H9 (cell line): ENCODE results near the gene FBXL22. TPM values are rescaled to one million over a fixed set of nuclear protein-coding genes. Genes with fewer than 3 reads are reported as not detected.
A peak's percentile ranks its signal among the peaks of the same experiment; 100 is the strongest.

Experiments used
- DNase-seq: peaks from one replicate; pipeline ENCODE4 v3.0.0-alpha.2; 2017
- H2AFZ ChIP-seq: one replicate; pipeline ENCODE4 v1.6.1; 2013; ENCODE audit warnings: mild to moderate bottlenecking, low read length, control low read depth, moderate library complexity
- H2AK5ac ChIP-seq: 2 replicates; pipeline ENCODE4 v1.6.1; 2013; ENCODE audit warnings: low read length, control low read depth, mixed read lengths; ENCODE audit not compliant: insufficient read length
- H2BK120ac ChIP-seq: one replicate; pipeline ENCODE4 v1.6.1; 2013; ENCODE audit warnings: low read depth, mild to moderate bottlenecking, low read length, control low read depth, inconsistent platforms; ENCODE audit not compliant: poor library complexity, severe bottlenecking
- H2BK12ac ChIP-seq: 2 replicates; pipeline ENCODE4 v1.6.1; 2013; ENCODE audit warnings: low read length, control low read depth, mixed read lengths, low read depth; ENCODE audit not compliant: insufficient read length
- H2BK15ac ChIP-seq: 2 replicates; pipeline ENCODE4 v1.6.1; 2013; ENCODE audit warnings: low read depth, low read length, control low read depth
- H2BK20ac ChIP-seq: one replicate; pipeline ENCODE4 v1.6.1; 2013; ENCODE audit warnings: low read depth, mild to moderate bottlenecking, low read length, control low read depth, inconsistent platforms; ENCODE audit not compliant: poor library complexity, severe bottlenecking
- H2BK5ac ChIP-seq: 2 replicates; pipeline ENCODE4 v1.6.1; 2013; ENCODE audit warnings: low read length, control low read depth, mixed read lengths; ENCODE audit not compliant: insufficient read length
- H3K14ac ChIP-seq: 2 replicates; pipeline ENCODE4 v1.6.1; 2013; ENCODE audit warnings: low read length, control low read depth; ENCODE audit not compliant: insufficient read depth
- H3K18ac ChIP-seq: 2 replicates; pipeline ENCODE4 v1.6.1; 2013; ENCODE audit warnings: low read depth, mild to moderate bottlenecking, mixed read lengths, low read length, control low read depth; ENCODE audit not compliant: insufficient read length
- H3K23ac ChIP-seq: 2 replicates; pipeline ENCODE4 v1.6.1; 2013; ENCODE audit warnings: low read length, control low read depth, mixed read lengths, low read depth; ENCODE audit not compliant: insufficient read length
- H3K23me2 ChIP-seq: 2 replicates; pipeline ENCODE4 v1.6.1; 2013; ENCODE audit warnings: low read depth, mild to moderate bottlenecking, mixed read lengths, low read length, control low read depth; ENCODE audit not compliant: insufficient read length, poor library complexity, severe bottlenecking
- H3K27ac ChIP-seq: 2 replicates; pipeline ENCODE4 v1.5.1; 2013; ENCODE audit warnings: low read length, control low read depth, mixed read lengths, low read depth; ENCODE audit not compliant: insufficient read length
- H3K27me3 ChIP-seq: 2 replicates; pipeline ENCODE4 v1.6.1; 2013; ENCODE audit warnings: low read length, control low read depth, inconsistent platforms; ENCODE audit not compliant: insufficient read depth
- H3K4ac ChIP-seq: 2 replicates; pipeline ENCODE4 v1.6.1; 2013; ENCODE audit warnings: low read depth, mild to moderate bottlenecking, control low read depth, inconsistent platforms, low read length, moderate library complexity
- H3K4me1 ChIP-seq: 2 replicates; pipeline ENCODE4 v1.6.1; 2013; ENCODE audit warnings: low read length, control low read depth, inconsistent platforms; ENCODE audit not compliant: insufficient read depth
- H3K4me2 ChIP-seq: 2 replicates; pipeline ENCODE4 v1.6.1; 2013; ENCODE audit warnings: low read length, control low read depth, mixed read lengths; ENCODE audit not compliant: insufficient read length, insufficient read depth
- H3K56ac ChIP-seq: 2 replicates; pipeline ENCODE4 v1.6.1; 2013; ENCODE audit warnings: low read depth, mild to moderate bottlenecking, mixed read lengths, low read length, control low read depth; ENCODE audit not compliant: insufficient read length
- H3K79me1 ChIP-seq: 2 replicates; pipeline ENCODE4 v1.6.1; 2013; ENCODE audit warnings: low read depth, mild to moderate bottlenecking, moderate library complexity, low read length, control low read depth, inconsistent platforms; ENCODE audit not compliant: insufficient read depth, poor library complexity, severe bottlenecking
- H3K79me2 ChIP-seq: 2 replicates; pipeline ENCODE4 v1.6.1; 2013; ENCODE audit warnings: low read length, control low read depth, inconsistent platforms; ENCODE audit not compliant: insufficient read depth
- H3K9ac ChIP-seq: 2 replicates; pipeline ENCODE4 v1.6.1; 2013; ENCODE audit warnings: low read length, control low read depth, mixed read lengths; ENCODE audit not compliant: insufficient read length; ENCODE audit errors: extremely low read depth
- H3K9me3 ChIP-seq: one replicate; pipeline ENCODE4 v1.6.1; 2013; ENCODE audit warnings: low read depth, low read length, inconsistent platforms; ENCODE audit not compliant: control insufficient read depth
- H3T11ph ChIP-seq: one replicate; pipeline ENCODE4 v1.6.1; 2013; ENCODE audit warnings: mild to moderate bottlenecking, low read length, control low read depth, inconsistent platforms
- H4K20me1 ChIP-seq: one replicate; pipeline ENCODE4 v1.6.1; 2013; ENCODE audit not compliant: control insufficient read depth, insufficient read length, insufficient read depth
- H4K5ac ChIP-seq: 2 replicates; pipeline ENCODE4 v1.6.1; 2013; ENCODE audit warnings: low read depth, mild to moderate bottlenecking, mixed read lengths, low read length, control low read depth; ENCODE audit not compliant: insufficient read length
- H4K8ac ChIP-seq: replicated peaks from 2 replicates; pipeline ENCODE4 v1.6.1; 2013; ENCODE audit warnings: low read length, control low read depth, mixed read lengths, low read depth; ENCODE audit not compliant: insufficient read length
- H4K91ac ChIP-seq: 2 replicates; pipeline ENCODE4 v1.6.1; 2013; ENCODE audit warnings: low read depth, mild to moderate bottlenecking, moderate library complexity, mixed read lengths, low read length, control low read depth; ENCODE audit not compliant: insufficient read length
- H3K27ac Mint-ChIP-seq, 3 experiments: 2 replicates in 2 of 3; 3 replicates in 1 of 3; pipeline ENCODE4 v1.8.0; 2020 to 2021; ENCODE audit warnings: mixed read lengths in 3 of 3, mild to moderate bottlenecking in 1 of 3, moderate library complexity in 1 of 3
- H3K27me3 Mint-ChIP-seq: 2 replicates; pipeline ENCODE4 v1.8.0; 2021; ENCODE audit warnings: low read depth, mild to moderate bottlenecking, moderate library complexity, mixed read lengths
- H3K36me3 Mint-ChIP-seq, 3 experiments: 2 replicates in 2 of 3; 3 replicates in 1 of 3; pipeline ENCODE4 v1.8.0; 2020 to 2021; ENCODE audit warnings: low read depth in 3 of 3, mixed read lengths in 3 of 3; ENCODE audit not compliant: insufficient read depth in 1 of 3
- H3K4me1 Mint-ChIP-seq, 2 experiments: 2 replicates each; pipeline ENCODE4 v1.8.0; 2020; ENCODE audit warnings: mixed read lengths in 2 of 2
- H3K4me3 Mint-ChIP-seq, 2 experiments: 2 replicates in 1 of 2; 3 replicates in 1 of 2; pipeline ENCODE4 v1.8.0; 2020 to 2021; ENCODE audit warnings: mild to moderate bottlenecking in 2 of 2, mixed read lengths in 2 of 2, moderate library complexity in 1 of 2
- H3K9me3 Mint-ChIP-seq, 2 experiments: 2 replicates in 1 of 2; 3 replicates in 1 of 2; pipeline ENCODE4 v1.8.0; 2020; ENCODE audit warnings: mild to moderate bottlenecking in 2 of 2, mixed read lengths in 2 of 2, moderate library complexity in 1 of 2
- WGBS: extraction: QIAGEN DNeasy Blood & Tissue Kit; methylation state at CpG from one replicate; pipeline ENCODE4 v1.1.7; 2013; ENCODE audit warnings: missing lambda C conversion rate, low lambda C conversion rate, mixed read lengths; ENCODE audit not compliant: insufficient read length; ENCODE audit errors: extremely low coverage; 5-methylcytosine and 5-hydroxymethylcytosine counted together
- total RNA-seq: library from RNA; stranded (reverse); gene quantifications from 2 replicates; pipeline ENCODE4 v1.2.1, GENCODE V29; 2021
- TF ChIP-seq, protein P1 (sequence below): fragments of 200-600 bp; sonication (generic); conservative IDR thresholded peaks from 3 replicates; pipeline ENCODE4 v1.8.0; 2021; ENCODE audit warnings: antibody characterized with exemption, mild to moderate bottlenecking

Gene FBXL22
- total RNA-seq, 1 experiment from 2014 or later = 0.52 TPM

DNA sequence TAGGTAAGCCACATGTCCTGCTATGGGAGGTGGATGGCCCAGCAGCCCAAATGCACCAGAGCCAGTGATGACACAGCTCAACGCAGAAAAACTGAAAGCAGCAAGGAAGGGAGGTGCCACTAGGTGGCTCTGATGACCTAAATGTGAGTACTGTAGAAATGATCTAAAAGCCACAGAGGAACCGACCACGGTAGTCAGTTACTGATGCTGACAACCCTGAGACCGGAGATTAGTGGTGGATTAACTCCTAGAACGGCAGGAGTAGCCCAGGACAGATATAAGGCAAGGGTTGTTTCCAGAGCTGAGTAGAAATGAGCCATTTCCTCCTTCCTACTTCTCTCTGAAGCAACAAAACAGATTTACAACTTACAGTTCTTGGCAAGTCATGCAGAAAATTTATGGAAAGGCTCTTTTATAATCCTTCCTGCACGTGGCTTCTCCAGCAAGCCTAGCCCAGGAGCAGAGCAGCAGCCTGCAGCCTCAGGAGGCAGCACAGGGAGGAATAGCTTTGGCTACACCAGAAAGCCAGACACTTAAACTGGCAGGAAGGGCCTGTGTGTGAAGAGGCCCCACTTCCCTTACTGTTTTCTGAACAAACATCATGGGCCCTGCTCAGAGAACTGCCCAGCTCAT, 13.1 kb downstream of the FBXL22 start:
- H3K4me1 ChIP-seq = no peaks in the 10 kb centered on the region
- Mint-ChIP-seq H3K36me3 (peaks cover 3 to 47% (median 10%) of the 10 kb centered on the region in 3 experiments; a peak in 6 of 7 replicates), H3K27ac (peak overlapping the region in 2 of 3 experiments; percentile 64 to 92; a peak in 3 of 7 replicates), H3K27me3 (no peaks in the 10 kb centered on the region; the same call in 1 of the 2 replicates), H3K4me3 (no peak overlapping the region), H3K9me3 (no peaks in the 10 kb centered on the region), H3K4me1 (peaks cover 5% of the 10 kb centered on the region in 2 experiments)
- no peak overlapping the region for H2BK15ac ChIP-seq
- TF ChIP-seq, protein P1, sequence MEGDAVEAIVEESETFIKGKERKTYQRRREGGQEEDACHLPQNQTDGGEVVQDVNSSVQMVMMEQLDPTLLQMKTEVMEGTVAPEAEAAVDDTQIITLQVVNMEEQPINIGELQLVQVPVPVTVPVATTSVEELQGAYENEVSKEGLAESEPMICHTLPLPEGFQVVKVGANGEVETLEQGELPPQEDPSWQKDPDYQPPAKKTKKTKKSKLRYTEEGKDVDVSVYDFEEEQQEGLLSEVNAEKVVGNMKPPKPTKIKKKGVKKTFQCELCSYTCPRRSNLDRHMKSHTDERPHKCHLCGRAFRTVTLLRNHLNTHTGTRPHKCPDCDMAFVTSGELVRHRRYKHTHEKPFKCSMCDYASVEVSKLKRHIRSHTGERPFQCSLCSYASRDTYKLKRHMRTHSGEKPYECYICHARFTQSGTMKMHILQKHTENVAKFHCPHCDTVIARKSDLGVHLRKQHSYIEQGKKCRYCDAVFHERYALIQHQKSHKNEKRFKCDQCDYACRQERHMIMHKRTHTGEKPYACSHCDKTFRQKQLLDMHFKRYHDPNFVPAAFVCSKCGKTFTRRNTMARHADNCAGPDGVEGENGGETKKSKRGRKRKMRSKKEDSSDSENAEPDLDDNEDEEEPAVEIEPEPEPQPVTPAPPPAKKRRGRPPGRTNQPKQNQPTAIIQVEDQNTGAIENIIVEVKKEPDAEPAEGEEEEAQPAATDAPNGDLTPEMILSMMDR = peak; percentile 82
- no peak overlapping the region for H4K8ac ChIP-seq
- H3K23me2 ChIP-seq = no peaks in the 10 kb centered on the region
- H3K23ac ChIP-seq = no peak overlapping the region
- H3K9ac ChIP-seq = no peak overlapping the region
- no peak overlapping the region for H2BK120ac ChIP-seq
- no peaks in the 10 kb centered on the region for H3K9me3 ChIP-seq
- H2AFZ ChIP-seq = no peak overlapping the region
- H2BK12ac ChIP-seq = no peak overlapping the region
- no peak overlapping the region for H2BK20ac ChIP-seq
- no peak overlapping the region; the same call in 1 of the 2 replicates for H3K14ac ChIP-seq
- H3K18ac ChIP-seq = no peak overlapping the region
- no CpG with 5 or more reads among the region's 6 CpGs for WGBS
- H2AK5ac ChIP-seq = no peak overlapping the region
- no peak overlapping the region for H2BK5ac ChIP-seq
- no peak overlapping the region for H3T11ph ChIP-seq
- H3K4ac ChIP-seq = no peak overlapping the region
- no peaks in the 10 kb centered on the region for H3K79me2 ChIP-seq
- H3K56ac ChIP-seq = no peak overlapping the region
- H3K27me3 ChIP-seq = no peaks in the 10 kb centered on the region
- H3K79me1 ChIP-seq = no peaks in the 10 kb centered on the region
- no peak overlapping the region for H4K5ac ChIP-seq
- no peak overlapping the region for H3K27ac ChIP-seq
- H4K20me1 ChIP-seq = no peaks in the 10 kb centered on the region
- no peak overlapping the region for H3K4me2 ChIP-seq
- peak; percentile 83 for DNase-seq
- no peak overlapping the region for H4K91ac ChIP-seq
